GM12891 (cell line): ENCODE results near the gene DVL3.

Source experiments
- POLR2A ChIP-seq: IDR thresholded peaks from 2 replicates; pipeline ENCODE4 v1.6.1; 2011; ENCODE audit warnings: low read depth, low read length, control low read depth
- POLR2AphosphoS5 ChIP-seq: IDR thresholded peaks from 2 replicates; pipeline ENCODE4 v1.6.1; 2011; ENCODE audit warnings: low read depth, low read length, control low read depth
- POU2F2 ChIP-seq: IDR thresholded peaks from 2 replicates; pipeline ENCODE4 v1.6.1; 2011; ENCODE audit warnings: low read depth, mild to moderate bottlenecking, control low read depth, low read length, moderate library complexity
- SPI1 ChIP-seq: IDR thresholded peaks from 2 replicates; pipeline ENCODE4 v1.6.1; 2011; ENCODE audit warnings: low read depth, low read length, control low read depth
- TAF1 ChIP-seq: IDR thresholded peaks from 2 replicates; pipeline ENCODE4 v1.6.1; 2011; ENCODE audit warnings: low read depth, low read length, control low read depth

DNA sequence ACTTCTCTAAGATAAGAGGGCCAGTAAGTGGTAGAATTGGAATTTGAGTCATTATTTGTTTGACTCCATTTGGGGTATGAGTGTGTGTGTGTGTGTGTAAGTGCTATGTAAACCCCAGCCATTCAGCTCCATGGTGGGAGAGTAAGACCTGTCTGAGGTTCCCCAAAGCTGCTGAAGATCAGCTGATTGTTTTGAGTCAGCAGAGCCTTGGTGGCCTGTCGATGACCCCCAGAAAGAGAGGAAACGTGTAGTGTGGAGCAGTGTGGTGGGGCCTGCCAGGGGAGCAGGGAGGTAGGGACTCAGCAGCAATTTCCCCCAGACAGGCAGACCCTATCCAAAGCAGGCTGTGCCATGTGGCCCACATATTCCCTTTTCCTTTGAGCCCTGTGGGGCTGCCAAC, 5.3 kb downstream of the DVL3 start:
- TF ChIP-seq POLR2AphosphoS5, result no peak
- no peak for TF ChIP-seq TAF1
- no peak for TF ChIP-seq POLR2A
- peak; percentile 61 for TF ChIP-seq SPI1
- TF ChIP-seq POU2F2, result no peak
